Sigmoid colon (tissue), 4 donors: ENCODE measurements around the gene CENPO.

Source experiments
- CTCF ChIP-seq, 4 experiments: fragments of 450-650 bp in 3 of 4; fragments of 200-600 bp in 1 of 4; IDR thresholded peaks; one replicate each; pipeline ENCODE4 v1.5.1; 2016 to 2019; ENCODE audit warnings: antibody characterized with exemption in 4 of 4, mild to moderate bottlenecking in 3 of 4, moderate library complexity in 2 of 4
- EP300 ChIP-seq, 4 donors: sonication (generic); formaldehyde crosslinking; IDR thresholded peaks; one replicate each; pipeline ENCODE4 v1.6.1; 2017; ENCODE audit warnings: antibody characterized with exemption in 4 of 4
- POLR2A ChIP-seq, 2 donors: fragments of 450-650 bp; IDR thresholded peaks; one replicate each; pipeline ENCODE4 v1.6.1; 2016; ENCODE audit warnings: antibody characterized with exemption in 2 of 2, mild to moderate bottlenecking in 2 of 2, moderate library complexity in 2 of 2
- POLR2AphosphoS5 ChIP-seq, 4 donors: sonication (generic); formaldehyde crosslinking; IDR thresholded peaks; one replicate each; pipeline ENCODE4 v1.6.1; 2017; ENCODE audit warnings: antibody characterized with exemption in 4 of 4

- no peak for TF ChIP-seq CTCF (IDR thresholded peaks at IDR 0.05)
- no peak for TF ChIP-seq POLR2A (IDR thresholded peaks at IDR 0.05)
- TF ChIP-seq EP300 (IDR thresholded peaks at IDR 0.05) = no peak
- TF ChIP-seq POLR2AphosphoS5 (IDR thresholded peaks at IDR 0.05) = no peak
Observed at GRCh38 chr2:24814516-24814915, 21.3 kb downstream of the CENPO start.
